ENCODE measurements around the gene ZBTB8A. TPM values are rescaled to one million over a fixed set of nuclear protein-coding genes. Genes with fewer than 3 reads are reported as not detected.
A peak's percentile ranks its signal among the peaks of the same experiment; 100 is the strongest.

ZBTB8A gene
- total and polyA plus RNA-seq, 2 of the 13 experiments (the other 11 are each of a cell fraction or from before 2014, with no cell fraction given): 1.3 to 3.7 TPM

DNA sequence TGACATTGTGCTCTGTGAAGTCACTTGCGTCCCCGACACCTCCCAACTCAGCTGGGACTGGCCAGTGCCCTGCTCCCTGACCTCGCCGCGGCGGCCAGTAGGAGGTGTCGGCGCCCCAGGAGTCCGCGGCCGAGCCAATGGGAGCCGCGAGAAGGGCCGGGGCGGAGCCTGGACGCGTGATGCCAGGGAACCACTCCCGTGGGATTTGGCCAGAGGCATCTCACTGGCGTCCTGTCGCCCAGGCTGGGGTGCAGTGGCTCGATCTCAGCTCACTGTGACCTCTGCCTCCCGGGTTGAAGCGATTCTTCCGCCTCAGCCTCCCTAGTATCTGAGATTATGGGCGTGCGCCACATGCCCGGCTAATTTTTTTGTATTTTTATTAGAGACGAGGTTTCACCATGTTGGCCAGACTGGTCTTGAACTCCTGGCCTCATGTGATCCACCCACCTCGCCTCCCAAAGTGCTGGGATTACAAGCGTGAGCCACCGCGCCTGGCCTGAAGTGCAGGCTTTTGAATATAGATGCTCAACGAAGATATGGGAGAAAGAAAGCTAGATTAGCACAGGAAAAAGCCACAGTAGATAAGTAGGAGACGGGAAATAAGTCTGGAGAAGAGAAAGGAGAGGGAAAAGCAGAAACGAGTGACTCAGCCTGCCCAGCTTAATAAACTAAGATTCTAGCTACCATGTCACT lies 73.1 kb downstream of the ZBTB8A start (continued):
- TF ChIP-seq PAX8 (CRISPR knock-in tag; IDR thresholded peaks at IDR 0.05; ENCODE audit: borderline replicate concordance) (no peak), SRF (IDR thresholded peaks at IDR 0.05; ENCODE audit: low read depth, low read length) (no peak), AHDC1 (CRISPR knock-in tag; IDR thresholded peaks at IDR 0.05; ENCODE audit: borderline replicate concordance) (no peak), ZBTB26 (CRISPR knock-in tag; IDR thresholded peaks at IDR 0.05; ENCODE audit: borderline replicate concordance) (no peak), XBP1 (CRISPR knock-in tag; IDR thresholded peaks at IDR 0.05) (no peak), HNRNPLL (IDR thresholded peaks at IDR 0.05; ENCODE audit: low read depth, low read length, poor library complexity, severe bottlenecking) (peak; percentile 37), MIXL1 (CRISPR knock-in tag; IDR thresholded peaks at IDR 0.05) (no peak), XRCC5 (optimal IDR thresholded peaks at IDR 0.05; ENCODE audit: low read length) (peak; percentile 68), PTBP1 (IDR thresholded peaks at IDR 0.05; ENCODE audit: low read depth, low read length, poor library complexity, severe bottlenecking) (no peak), ZNF10 (CRISPR knock-in tag; IDR thresholded peaks at IDR 0.05; ENCODE audit: borderline replicate concordance, low read depth) (no peak), PRMT3 (CRISPR knock-in tag; IDR thresholded peaks at IDR 0.05; ENCODE audit: borderline replicate concordance, low read depth) (no peak), REXO4 (CRISPR knock-in tag; IDR thresholded peaks at IDR 0.05; ENCODE audit: borderline replicate concordance) (no peak), HOXD1 (CRISPR knock-in tag; IDR thresholded peaks at IDR 0.05) (no peak), GATAD1 (CRISPR knock-in tag; IDR thresholded peaks at IDR 0.05) (peak; percentile 73), PLRG1 (conservative IDR thresholded peaks at IDR 0.05) (no peak), KLF15 (CRISPR knock-in tag; IDR thresholded peaks at IDR 0.05; ENCODE audit: borderline replicate concordance) (no peak), ZFP91 (CRISPR knock-in tag; IDR thresholded peaks at IDR 0.05; ENCODE audit: borderline replicate concordance) (peak; percentile 83)
- TF ChIP-seq, protein P1, sequence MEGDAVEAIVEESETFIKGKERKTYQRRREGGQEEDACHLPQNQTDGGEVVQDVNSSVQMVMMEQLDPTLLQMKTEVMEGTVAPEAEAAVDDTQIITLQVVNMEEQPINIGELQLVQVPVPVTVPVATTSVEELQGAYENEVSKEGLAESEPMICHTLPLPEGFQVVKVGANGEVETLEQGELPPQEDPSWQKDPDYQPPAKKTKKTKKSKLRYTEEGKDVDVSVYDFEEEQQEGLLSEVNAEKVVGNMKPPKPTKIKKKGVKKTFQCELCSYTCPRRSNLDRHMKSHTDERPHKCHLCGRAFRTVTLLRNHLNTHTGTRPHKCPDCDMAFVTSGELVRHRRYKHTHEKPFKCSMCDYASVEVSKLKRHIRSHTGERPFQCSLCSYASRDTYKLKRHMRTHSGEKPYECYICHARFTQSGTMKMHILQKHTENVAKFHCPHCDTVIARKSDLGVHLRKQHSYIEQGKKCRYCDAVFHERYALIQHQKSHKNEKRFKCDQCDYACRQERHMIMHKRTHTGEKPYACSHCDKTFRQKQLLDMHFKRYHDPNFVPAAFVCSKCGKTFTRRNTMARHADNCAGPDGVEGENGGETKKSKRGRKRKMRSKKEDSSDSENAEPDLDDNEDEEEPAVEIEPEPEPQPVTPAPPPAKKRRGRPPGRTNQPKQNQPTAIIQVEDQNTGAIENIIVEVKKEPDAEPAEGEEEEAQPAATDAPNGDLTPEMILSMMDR (CRISPR knock-in tag; IDR thresholded peaks at IDR 0.05): peak; percentile 68
- TF ChIP-seq, protein P2, sequence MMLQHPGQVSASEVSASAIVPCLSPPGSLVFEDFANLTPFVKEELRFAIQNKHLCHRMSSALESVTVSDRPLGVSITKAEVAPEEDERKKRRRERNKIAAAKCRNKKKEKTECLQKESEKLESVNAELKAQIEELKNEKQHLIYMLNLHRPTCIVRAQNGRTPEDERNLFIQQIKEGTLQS (CRISPR knock-in tag; IDR thresholded peaks at IDR 0.05): no peak

Data from HepG2 (cell line).